H1 (cell line): Measurements from ENCODE around the gene KLHL36. TPM values are rescaled to one million over a fixed set of nuclear protein-coding genes. Genes with fewer than 3 reads are reported as not detected.

Source experiments
- CTCF ChIA-PET: fragments of 300-600 bp; sonication (Branson Sonifier 250); formaldehyde crosslinking; loops from one replicate; lab custom pipeline; 2021; ENCODE audit not compliant: partially characterized antibody; lab: Charles Lee
- POLR2A ChIA-PET: fragments of 300-600 bp; sonication (Branson Sonifier 250); formaldehyde crosslinking; loops from one replicate; lab custom pipeline; 2021; ENCODE audit warnings: inconsistent platforms; ENCODE audit not compliant: partially characterized antibody; lab: Charles Lee
- DNase-seq, 2 experiments: peaks; one replicate each; pipeline versions ENCODE4 v3.0.0 to v3.0.0-alpha.2; 2010 to 2022; ENCODE audit warnings: low spot score in 2 of 2, low read depth in 1 of 2, mixed read lengths in 1 of 2
- FAIRE-seq: peaks from 2 replicates; lab custom pipeline; 2011; peaks lifted over from hg19 to GRCh38; lab: Jason Lieb, UNC
- H2AFZ ChIP-seq: 2 replicates; pipeline ENCODE4 v1.8.1; 2012; ENCODE audit warnings: low read length, inconsistent platforms
- H2AK5ac ChIP-seq: 2 replicates; pipeline ENCODE4 v1.6.1; 2013; ENCODE audit warnings: low read depth, low read length
- H2BK120ac ChIP-seq: replicated peaks from 2 replicates; pipeline ENCODE3; 2013; ENCODE audit warnings: low read depth, low read length, inconsistent platforms
- H2BK12ac ChIP-seq: 2 replicates; pipeline ENCODE4 v1.6.1; 2013; ENCODE audit warnings: low read depth, low read length
- H2BK15ac ChIP-seq: 2 replicates; pipeline ENCODE4 v1.6.1; 2013; ENCODE audit warnings: low read length
- H2BK20ac ChIP-seq: 2 replicates; pipeline ENCODE4 v1.6.1; 2013; ENCODE audit warnings: low read length
- H2BK5ac ChIP-seq: 2 replicates; pipeline ENCODE4 v1.6.1; 2013; ENCODE audit warnings: low read depth, low read length
- H3K14ac ChIP-seq: 2 replicates; pipeline ENCODE4 v1.6.1; 2013; ENCODE audit warnings: inconsistent platforms; ENCODE audit not compliant: insufficient read length
- H3K18ac ChIP-seq: 2 replicates; pipeline ENCODE4 v1.6.1; 2013; ENCODE audit warnings: low read length; ENCODE audit errors: extremely low read depth
- H3K23ac ChIP-seq: 2 replicates; pipeline ENCODE4 v1.6.1; 2013; ENCODE audit warnings: inconsistent platforms; ENCODE audit not compliant: insufficient read length
- H3K23me2 ChIP-seq: 2 replicates; pipeline ENCODE4 v1.6.1; 2013; ENCODE audit warnings: low read depth, low read length
- H3K27ac ChIP-seq: 2 replicates; pipeline ENCODE4 v1.6.1; 2011; ENCODE audit warnings: low read depth, low read length, inconsistent platforms
- H3K27me3 ChIP-seq, 4 experiments: replicated peaks in 1 of 4; 1 replicate in 1 of 4; 2 replicates in 3 of 4; pipeline versions ENCODE4 v1.6.1 to v1.8.1; 2011 to 2013; ENCODE audit warnings: low read length in 3 of 4, mild to moderate bottlenecking in 3 of 4, inconsistent platforms in 2 of 4, mixed read lengths in 2 of 4, moderate library complexity in 1 of 4; ENCODE audit not compliant: control insufficient read depth in 3 of 4, insufficient read depth in 3 of 4; ENCODE audit errors: extremely low read depth in 1 of 4
- H3K36me3 ChIP-seq, 4 experiments: 2 replicates each; pipeline versions ENCODE4 v1.6.1 to v1.8.1; 2011 to 2013; ENCODE audit warnings: mild to moderate bottlenecking in 4 of 4, low read length in 3 of 4, moderate library complexity in 2 of 4, control low read depth in 1 of 4, inconsistent platforms in 1 of 4; ENCODE audit not compliant: insufficient read depth in 4 of 4, control insufficient read depth in 2 of 4
- H3K4ac ChIP-seq: replicated peaks from 2 replicates; pipeline ENCODE3; 2013; ENCODE audit warnings: low read length, low read depth, mixed read lengths, inconsistent platforms; ENCODE audit not compliant: insufficient read length
- H3K4me1 ChIP-seq, 4 experiments: replicated peaks in 1 of 4; 1 replicate in 1 of 4; 2 replicates in 3 of 4; pipeline versions ENCODE4 v1.6.1 to v1.8.1; 2011 to 2013; ENCODE audit warnings: low read length in 3 of 4, inconsistent platforms in 2 of 4, mixed read lengths in 1 of 4; ENCODE audit not compliant: insufficient read depth in 4 of 4, control insufficient read depth in 3 of 4
- H3K4me2 ChIP-seq, 2 experiments: 2 replicates each; pipeline versions ENCODE4 v1.6.1 to v1.8.1; 2011 to 2013; ENCODE audit warnings: low read depth in 2 of 2, low read length in 2 of 2, control low read depth in 1 of 2, inconsistent platforms in 1 of 2, mild to moderate bottlenecking in 1 of 2; ENCODE audit not compliant: insufficient read depth in 1 of 2
- H3K4me3 ChIP-seq, 4 experiments: fragments of 200-600, 300-600 bp in 1 of 4; sonication (generic), shearing (Covaris generic), sonication (Bioruptor Twin) in 1 of 4; 2 replicates each; pipeline versions ENCODE4 v1.5.1 to v1.8.1; 2011 to 2016; ENCODE audit warnings: low read length in 4 of 4, low read depth in 3 of 4, control low read depth in 2 of 4, inconsistent platforms in 2 of 4, mild to moderate bottlenecking in 2 of 4, mixed read lengths in 1 of 4, moderate library complexity in 1 of 4; ENCODE audit not compliant: insufficient read depth in 2 of 4; ENCODE audit errors: extremely low read depth in 1 of 4
- H3K56ac ChIP-seq: replicated peaks from 2 replicates; pipeline ENCODE3; 2013; ENCODE audit warnings: low read depth, mild to moderate bottlenecking, mixed read lengths, low read length, inconsistent platforms; ENCODE audit not compliant: insufficient read length
- H3K79me1 ChIP-seq: 2 replicates; pipeline ENCODE4 v1.6.1; 2013; ENCODE audit warnings: low read depth, low read length, control low read depth
- H3K79me2 ChIP-seq, 2 experiments: 2 replicates each; pipeline versions ENCODE4 v1.6.1 to v1.8.1; 2012 to 2013; ENCODE audit warnings: low read length in 2 of 2, mild to moderate bottlenecking in 2 of 2, inconsistent platforms in 1 of 2; ENCODE audit not compliant: insufficient read depth in 2 of 2, control insufficient read depth in 1 of 2
- H3K9ac ChIP-seq, 4 experiments: replicated peaks in 1 of 4; 1 replicate in 1 of 4; 2 replicates in 3 of 4; pipeline versions ENCODE4 v1.6.1 to v1.8.1; 2011 to 2013; ENCODE audit warnings: low read depth in 3 of 4, low read length in 3 of 4, control low read depth in 2 of 4, mild to moderate bottlenecking in 2 of 4, moderate library complexity in 2 of 4, inconsistent platforms in 1 of 4; ENCODE audit errors: extremely low read depth in 1 of 4
- H3K9me3 ChIP-seq, 2 experiments: 2 replicates each; pipeline versions ENCODE4 v1.6.1 to v1.8.1; 2012 to 2013; ENCODE audit warnings: mild to moderate bottlenecking in 2 of 2, moderate library complexity in 2 of 2, control low read depth in 1 of 2, inconsistent platforms in 1 of 2, low read depth in 1 of 2, low read length in 1 of 2, mixed read lengths in 1 of 2; ENCODE audit not compliant: insufficient read depth in 2 of 2
- H4K20me1 ChIP-seq, 2 experiments: replicated peaks in 1 of 2; 2 replicates each; pipeline versions ENCODE3 to v1.8.1; 2011 to 2013; ENCODE audit warnings: inconsistent platforms in 2 of 2, low read length in 2 of 2, mild to moderate bottlenecking in 1 of 2; ENCODE audit not compliant: insufficient read depth in 2 of 2, control insufficient read depth in 1 of 2
- H4K5ac ChIP-seq: 2 replicates; pipeline ENCODE4 v1.6.1; 2013; ENCODE audit warnings: low read length, low read depth, mixed read lengths, inconsistent platforms; ENCODE audit not compliant: insufficient read length
- H4K8ac ChIP-seq: 2 replicates; pipeline ENCODE4 v1.8.0; 2013; ENCODE audit warnings: mild to moderate bottlenecking, moderate library complexity, low read length, inconsistent platforms; ENCODE audit not compliant: insufficient read depth; ENCODE audit errors: extremely low read depth
- H4K91ac ChIP-seq: replicated peaks from 2 replicates; pipeline ENCODE3; 2013; ENCODE audit warnings: low read length, mixed read lengths, inconsistent platforms; ENCODE audit not compliant: insufficient read length
- GTF2F1 ChIP-seq: IDR thresholded peaks from 2 replicates; pipeline ENCODE4 v1.6.1; 2012; ENCODE audit warnings: low read depth, low read length, improper control_type of control experiment, borderline replicate concordance
- KDM4A ChIP-seq: IDR thresholded peaks from one replicate; pipeline ENCODE4 v1.7.1; 2012; ENCODE audit warnings: low read depth, mild to moderate bottlenecking, moderate library complexity, low read length, inconsistent platforms; ENCODE audit not compliant: severe bottlenecking
- NANOG ChIP-seq: IDR thresholded peaks from 2 replicates; pipeline ENCODE4 v1.6.1; 2011; ENCODE audit warnings: low read length, low read depth, mild to moderate bottlenecking, inconsistent platforms; ENCODE audit not compliant: insufficient read depth, poor library complexity, severe bottlenecking
- WGBS, 2 experiments: shearing (Covaris generic) in 1 of 2; methylation state at CpG; one replicate each; pipeline versions ENCODE4 v1.1.6 to v1.1.7; 2013 to 2015; ENCODE audit warnings: low lambda C conversion rate in 2 of 2, mixed read lengths in 2 of 2, inconsistent platforms in 1 of 2, low coverage in 1 of 2, missing lambda C conversion rate in 1 of 2; ENCODE audit not compliant: insufficient replicate concordance in 2 of 2, insufficient coverage in 1 of 2, insufficient read length in 1 of 2; ENCODE audit errors: extremely low coverage in 1 of 2, missing lambda C conversion rate in 1 of 2; 5-methylcytosine and 5-hydroxymethylcytosine counted together
- polyA plus RNA-seq, 7 experiments: library from polyadenylated mRNA; depleted of rRNA in 3 of 7; stranded (reverse) in 5 of 7; unstranded in 2 of 7; fragments of >200 nt in 5 of 7; fragments of 200-250 nt in 2 of 7; gene quantifications; 1 replicate in 5 of 7; 2 replicates in 1 of 7; 4 replicates in 1 of 7; pipeline versions ENCODE4 v1.2.1 to v1.2.3, GENCODE V29; 2011 to 2013; ENCODE audit warnings: missing spikeins in 2 of 7, mixed read lengths in 2 of 7
- total RNA-seq: library from RNA; stranded (reverse); fragmentation: NEBNext Ultra II Directional; extraction: Animal tissue kit (Norgen Biotek cat#: 25700); gene quantifications from 2 replicates; pipeline ENCODE4 v1.2.1, GENCODE V29; 2021
- TF ChIP-seq, protein P1 (sequence below): IDR thresholded peaks from 2 replicates; pipeline ENCODE4 v1.6.1; 2011; ENCODE audit warnings: low read depth, mild to moderate bottlenecking, low read length; ENCODE audit not compliant: insufficient read depth

KLHL36 gene
- total and polyA plus RNA-seq, 2 of the 8 experiments (the other 6 are each of a cell fraction or from before 2014, with no cell fraction given): 22.9 to 33.6 TPM

DNA sequence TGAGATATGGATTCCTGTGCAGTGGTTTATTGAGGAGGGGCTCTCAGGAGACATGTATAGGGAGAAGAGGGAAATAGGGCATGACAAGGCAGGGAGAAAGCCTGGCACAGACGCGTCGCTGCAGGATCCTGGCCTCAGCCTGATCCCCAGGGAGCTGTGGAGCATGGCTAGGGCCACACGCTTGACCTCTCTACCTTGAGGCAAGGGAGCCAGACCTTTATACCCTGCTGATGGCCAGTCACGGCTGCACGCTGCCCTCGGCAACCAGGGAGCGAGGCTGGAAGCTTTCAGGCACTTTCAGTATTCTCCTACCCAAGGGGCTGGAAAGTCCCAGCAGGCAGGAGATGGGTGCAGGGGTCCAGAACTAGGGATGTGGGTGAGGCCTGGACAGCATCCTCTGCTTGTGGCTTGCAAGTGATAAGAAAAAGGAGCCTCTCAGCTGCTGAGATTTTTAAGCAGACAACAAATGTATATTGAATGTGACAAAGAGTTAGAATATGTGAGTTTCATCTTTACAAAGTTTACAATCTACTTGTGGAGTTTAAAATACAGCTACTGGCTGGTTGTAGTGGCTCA, 10.0 kb upstream of the KLHL36 start:
- Histone ChIP-seq H3K4me1 (peaks cover 0 to 7% (median 1%) of the 10 kb centered on the region in 4 experiments; a peak in 3 of 7 replicates), H3K9ac (no peak overlapping the region), H2AFZ (no peak overlapping the region), H2BK12ac (no peak overlapping the region), H3K36me3 (no peaks in the 10 kb centered on the region), H3K27ac (no peak overlapping the region), H3K79me2 (no peaks in the 10 kb centered on the region), H4K20me1 (no peaks in the 10 kb centered on the region), H3K23me2 (no peaks in the 10 kb centered on the region), H3K23ac (no peak overlapping the region), H3K14ac (no peak overlapping the region), H4K5ac (no peak overlapping the region), H3K18ac (no peak overlapping the region), H3K4me2 (no peak overlapping the region), H3K56ac (no peak overlapping the region), H2BK20ac (no peak overlapping the region), H3K9me3 (no peaks in the 10 kb centered on the region), H4K8ac (no peak overlapping the region), H3K4ac (no peak overlapping the region), H3K4me3 (no peak overlapping the region), H2BK120ac (no peak overlapping the region), H2AK5ac (no peak overlapping the region), H3K27me3 (no peaks in the 10 kb centered on the region), H2BK5ac (no peak overlapping the region), H2BK15ac (no peak overlapping the region), H4K91ac (no peak overlapping the region), H3K79me1 (no peaks in the 10 kb centered on the region)
- FAIRE-seq (no peak), DNase-seq (no peak)
- WGBS, 2 experiments: 90% methylated on average over 8 of the region's 8 CpGs; no CpG with 5 or more reads in 1 of the 2 experiments
- TF ChIP-seq NANOG: no peak
- no peak for TF ChIP-seq KDM4A
- TF ChIP-seq GTF2F1: no peak
- TF ChIP-seq, protein P1, sequence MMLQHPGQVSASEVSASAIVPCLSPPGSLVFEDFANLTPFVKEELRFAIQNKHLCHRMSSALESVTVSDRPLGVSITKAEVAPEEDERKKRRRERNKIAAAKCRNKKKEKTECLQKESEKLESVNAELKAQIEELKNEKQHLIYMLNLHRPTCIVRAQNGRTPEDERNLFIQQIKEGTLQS: no peak
- CTCF ChIA-PET: interaction anchor here (1.0 to 4.0 kb wide), 5 partner anchors 15 to 108 kb away, joined by 3 to 20 read pairs (median 3); no protein-coding TSS in a partner anchor
- POLR2A ChIA-PET: no interaction called here
